ENCODE data around the gene USP2.

The USP2 gene

GRCh38 chr11:119340335-119341221, 40.9 kb downstream of the USP2 start, which contains the start of gene C1QTNF5:
C1QTNF5 (minus strand) TSS chr11:119340883; CDS start chr11:119340397, 486 bp downstream.
- DNase-seq: peak; percentile 94

DNA sequence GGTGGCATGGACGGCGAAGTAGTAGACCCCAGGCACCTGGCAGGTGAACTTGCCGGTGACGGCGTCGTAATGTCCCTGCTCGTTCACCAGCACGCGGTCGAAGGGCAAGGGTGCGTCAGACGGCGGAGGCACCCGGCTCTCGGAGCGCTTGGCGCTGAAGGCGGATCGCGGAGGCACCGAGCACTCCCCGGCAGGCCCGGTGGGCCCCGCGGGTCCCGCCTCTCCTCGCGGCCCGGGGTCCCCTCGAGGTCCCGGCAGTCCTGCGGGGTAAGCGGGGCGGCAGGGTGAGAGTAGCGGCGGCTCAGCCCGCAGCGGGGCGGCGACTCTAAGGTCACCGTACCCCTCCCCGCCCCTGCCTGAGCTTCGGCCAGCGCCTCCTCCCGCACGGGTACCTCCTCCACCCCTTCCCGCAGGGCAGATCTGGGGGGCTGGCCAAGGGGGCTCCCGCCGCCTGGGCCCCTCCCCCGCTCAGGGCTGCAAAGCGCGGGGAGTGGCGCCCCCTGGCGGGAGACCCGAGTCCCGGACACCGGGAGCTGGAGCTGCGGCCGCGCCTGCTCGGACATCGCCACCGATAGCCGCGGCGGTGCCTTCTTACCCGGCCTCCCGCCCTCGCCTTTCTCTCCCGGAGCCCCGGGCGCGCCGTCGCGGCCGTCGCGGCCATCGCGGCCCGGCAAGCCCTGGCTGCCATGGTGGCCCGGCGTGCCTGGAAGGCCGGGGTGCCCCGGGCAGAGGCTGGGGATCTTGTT, 41.7 kb downstream of the USP2 start:
- peak; percentile 87 for DNase-seq

GRCh38 chr11:119338965-119339588, 42.4 kb downstream of the USP2 start:
- no peak for DNase-seq

GRCh38 chr11:119338318-119338890, 43.1 kb downstream of the USP2 start:
- DNase-seq: peak; percentile 86

- peak; percentile 70 for DNase-seq
These were observed 43.7 kb downstream of the USP2 start for GRCh38 chr11:119337581-119338317.

- no peak for DNase-seq
These were observed 44.6 kb downstream of the USP2 start for GRCh38 chr11:119336744-119337469.

DNA sequence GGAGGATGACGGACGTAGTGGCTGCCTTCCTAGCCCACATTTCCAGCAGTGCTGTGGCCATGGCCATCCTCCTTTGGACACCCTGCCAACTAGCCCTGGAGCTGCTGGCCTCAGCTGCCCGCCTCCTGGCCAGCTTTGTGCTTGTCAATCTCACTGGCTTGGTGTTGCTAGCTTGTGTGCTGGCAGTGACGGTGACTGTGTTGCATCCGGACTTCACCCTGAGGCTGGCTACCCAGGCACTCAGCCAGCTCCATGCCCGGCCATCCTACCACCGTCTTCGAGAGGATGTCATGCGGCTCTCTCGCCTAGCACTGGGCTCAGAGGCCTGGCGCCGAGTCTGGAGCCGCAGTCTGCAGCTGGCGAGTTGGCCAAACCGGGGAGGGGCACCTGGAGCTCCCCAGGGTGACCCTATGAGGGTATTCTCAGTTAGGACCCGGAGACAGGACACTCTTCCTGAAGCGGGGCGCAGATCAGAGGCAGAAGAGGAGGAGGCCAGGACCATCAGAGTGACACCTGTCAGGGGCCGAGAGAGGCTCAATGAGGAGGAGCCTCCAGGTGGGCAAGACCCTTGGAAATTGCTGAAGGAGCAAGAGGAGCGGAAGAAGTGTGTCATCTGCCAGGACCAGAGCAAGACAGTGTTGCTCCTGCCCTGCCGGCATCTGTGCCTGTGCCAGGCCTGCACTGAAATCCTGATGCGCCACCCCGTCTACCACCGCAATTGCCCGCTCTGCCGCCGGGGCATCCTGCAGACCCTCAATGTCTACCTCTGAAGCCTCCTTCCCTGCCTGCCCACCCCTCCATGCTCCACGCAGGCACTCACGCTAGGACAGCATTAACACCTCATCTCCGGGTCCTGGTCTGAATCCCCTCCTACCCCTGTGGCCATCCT, 45.6 kb downstream of the USP2 start:
- no peak for DNase-seq

- peak; percentile 37 for DNase-seq
These were observed 46.3 kb downstream of the USP2 start for GRCh38 chr11:119335091-119335654.

DNA sequence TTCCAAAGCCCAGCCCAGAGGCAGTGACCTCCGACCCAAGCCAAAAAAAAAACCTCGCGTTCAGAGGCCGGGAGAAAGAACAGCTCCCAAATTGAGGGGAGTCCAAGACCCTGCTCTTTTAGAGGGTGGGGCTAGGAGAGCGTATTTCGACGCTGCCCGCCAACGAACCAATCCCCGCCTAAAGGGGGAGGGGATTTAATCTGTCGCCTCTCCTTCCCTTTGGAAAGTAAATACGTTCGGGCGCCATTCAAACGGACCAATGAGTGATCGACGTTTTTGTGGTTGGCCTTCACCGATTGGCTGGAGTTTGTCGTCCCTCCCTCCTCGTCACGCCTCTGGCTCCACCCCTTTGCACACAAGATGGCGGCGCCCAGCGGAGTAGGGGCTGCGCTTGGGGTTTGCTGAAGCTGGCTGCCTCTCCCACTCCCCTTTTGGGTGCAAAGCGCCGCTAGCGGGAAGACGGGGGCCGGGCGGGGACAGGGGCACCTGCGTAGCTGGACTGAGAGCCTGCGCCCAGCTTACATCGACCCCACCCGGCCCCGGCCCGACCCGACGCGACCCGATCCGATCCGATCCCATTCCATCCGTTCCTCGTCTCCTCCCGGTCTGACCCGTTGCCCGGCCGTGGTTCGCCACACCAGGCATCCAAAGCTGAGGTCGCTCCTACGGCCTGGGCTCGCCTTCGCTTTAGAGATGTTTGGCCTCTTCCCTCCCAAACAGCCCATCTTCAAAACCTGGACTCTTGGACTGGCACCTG, 47.1 kb downstream of the USP2 start, which contains the start of gene RNF26:
RNF26 (plus strand) TSS at position 354 of the 757 bp plus-strand sequence. CDS start 596 bp downstream, outside the sequence.
- peak; percentile 96 for DNase-seq

- DNase-seq: no peak
These were observed 49.3 kb downstream of the USP2 start for GRCh38 chr11:119332111-119332765.

DNA sequence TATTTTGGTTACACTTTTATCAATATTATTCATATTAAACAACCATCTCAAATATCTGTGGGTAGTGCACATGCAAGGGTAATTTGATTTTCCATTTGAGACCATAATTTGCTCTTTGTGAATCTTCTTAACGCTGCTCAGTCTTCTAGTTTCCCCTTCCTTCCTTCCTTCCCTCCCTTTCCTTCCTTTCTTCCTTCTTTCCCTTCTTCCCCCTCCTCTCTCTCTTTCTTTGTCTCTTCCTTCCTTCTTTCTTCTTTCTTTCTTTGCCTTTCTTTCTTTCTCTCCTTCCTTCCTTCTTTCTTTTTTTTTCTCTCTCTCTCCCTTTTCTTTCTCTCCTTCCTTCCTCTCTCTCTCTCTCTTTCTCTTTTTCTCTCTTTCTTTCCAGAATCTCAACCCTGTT, 51.3 kb downstream of the USP2 start:
- no peak for DNase-seq

GRCh38 chr11:119329320-119329719, 52.2 kb downstream of the USP2 start:
- no peak for DNase-seq

- DNase-seq: no peak
These were observed 57.3 kb downstream of the USP2 start for GRCh38 chr11:119324189-119324588.

DNA sequence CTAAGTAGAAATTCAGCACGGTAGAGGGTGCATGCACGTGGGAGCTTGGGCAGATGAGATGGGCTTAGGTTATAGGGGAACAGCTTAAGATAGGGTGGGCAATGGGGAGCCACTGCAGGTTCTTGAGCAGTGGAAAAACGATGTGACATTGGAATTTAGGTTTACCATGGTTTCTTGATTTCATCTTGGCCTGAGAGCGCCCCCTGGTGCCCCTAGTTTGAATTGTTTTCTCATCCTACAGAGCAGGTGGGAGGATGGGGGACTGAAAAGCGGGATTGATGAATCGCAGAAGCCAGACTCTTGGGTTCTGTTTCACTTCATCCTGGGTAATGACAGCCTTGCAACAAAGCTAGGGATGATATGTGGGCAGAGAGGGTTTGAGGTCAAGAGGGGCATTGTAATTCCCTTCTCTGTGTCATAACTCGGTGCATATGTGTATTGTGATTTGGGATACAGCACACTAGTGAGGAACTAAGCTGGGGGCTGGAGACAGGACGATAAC, 57.9 kb downstream of the USP2 start:
- DNase-seq: peak; percentile 84

GRCh38 chr11:119322921-119323531, 58.5 kb downstream of the USP2 start:
- no peak for DNase-seq

DNA sequence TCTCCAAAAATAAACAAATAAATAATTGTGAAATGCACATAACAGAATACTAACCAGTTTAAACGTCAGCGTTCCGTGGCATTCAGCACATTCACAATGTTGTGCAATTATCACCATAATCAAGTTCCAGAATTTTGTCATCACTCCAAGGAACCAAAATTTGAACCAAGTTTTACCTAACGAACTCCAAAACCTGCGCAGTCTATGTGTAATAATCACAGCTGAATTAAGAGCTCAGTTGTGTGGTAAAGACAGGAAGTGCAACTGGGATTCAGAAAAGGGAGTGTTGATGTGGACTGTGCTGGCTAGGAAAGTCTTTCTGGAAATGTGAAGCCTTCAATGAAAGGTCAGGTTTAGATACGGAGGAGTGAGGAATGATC, 59.1 kb downstream of the USP2 start:
- no peak for DNase-seq

GRCh38 chr11:119320776-119321524, 60.5 kb downstream of the USP2 start:
- DNase-seq: peak; percentile 75

Data from right forelimb (tissue), 1 donor.